HEK293 (cell line): ENCODE measurements around the gene SAMD4B.
A peak's percentile ranks its signal among the peaks of the same experiment; 100 is the strongest.

Experiments
- CTCF ChIA-PET: fragments of 350-600 bp; formaldehyde crosslinking; extraction: SDS; loops from one replicate; lab custom pipeline; 2021; ENCODE audit warnings: antibody characterized with exemption; lab: Yijun Ruan, JAX
- POLR2A ChIA-PET: fragments of 300-600 bp; formaldehyde crosslinking; extraction: SDS; loops from one replicate; lab custom pipeline; 2020; ENCODE audit warnings: antibody characterized with exemption, inconsistent platforms; lab: Yijun Ruan, JAX
- H3K27ac ChIP-seq: fragments of 200-500 bp; sonication (Bioruptor generic); 2 replicates; pipeline ENCODE4 v1.5.1; 2014; ENCODE audit warnings: low read depth, low read length, control low read depth, inconsistent platforms; ENCODE audit errors: extremely low read depth
- H3K36me3 ChIP-seq, 2 experiments: fragments of 200-500 bp in 1 of 2; sonication (Bioruptor generic) in 1 of 2; 1 replicate in 1 of 2; 2 replicates in 1 of 2; pipeline ENCODE4 v1.5.1; 2014 to 2017; ENCODE audit warnings: inconsistent platforms in 2 of 2, low read length in 2 of 2; ENCODE audit not compliant: control insufficient read depth in 2 of 2, insufficient read depth in 1 of 2
- H3K4me1 ChIP-seq: fragments of 200-500 bp; sonication (Bioruptor generic); 2 replicates; pipeline ENCODE4 v1.5.1; 2014; ENCODE audit warnings: mild to moderate bottlenecking, low read length, inconsistent platforms; ENCODE audit not compliant: control insufficient read depth, insufficient read depth
- H3K4me3 ChIP-seq: 2 replicates; pipeline ENCODE4 v1.5.1; 2011; ENCODE audit warnings: low read depth, mild to moderate bottlenecking, control low read depth, low read length, moderate library complexity
- H3K9me3 ChIP-seq: fragments of 200-500 bp; sonication (Bioruptor generic); 2 replicates; pipeline ENCODE4 v1.5.1; 2014; ENCODE audit warnings: low read depth, low read length, inconsistent platforms; ENCODE audit not compliant: control insufficient read depth, insufficient read depth
- CTCF ChIP-seq: fragments of 450-650 bp; formaldehyde crosslinking; IDR thresholded peaks from 2 replicates; pipeline ENCODE4 v1.5.1; 2016; ENCODE audit warnings: missing biosample characterization, missing genetic modification characterization
- IKZF3 ChIP-seq: fragments of 450-650 bp; IDR thresholded peaks from 2 replicates; pipeline ENCODE4 v1.5.0; 2018; ENCODE audit warnings: missing biosample characterization, mild to moderate bottlenecking, missing genetic modification characterization, moderate library complexity
- MZF1 ChIP-seq: fragments of 450-650 bp; formaldehyde crosslinking; IDR thresholded peaks from 2 replicates; pipeline ENCODE4 v1.5.1; 2017; ENCODE audit warnings: missing biosample characterization, missing genetic modification characterization, borderline replicate concordance
- PRDM2 ChIP-seq: fragments of 450-650 bp; formaldehyde crosslinking; IDR thresholded peaks from 2 replicates; pipeline ENCODE4 v1.5.1; 2016; ENCODE audit warnings: missing biosample characterization, missing genetic modification characterization, borderline replicate concordance
- PRDM6 ChIP-seq: fragments of 450-650 bp; formaldehyde crosslinking; IDR thresholded peaks from 2 replicates; pipeline ENCODE4 v1.5.1; 2017; ENCODE audit warnings: missing biosample characterization, missing genetic modification characterization
- SCRT2 ChIP-seq: fragments of 450-650 bp; formaldehyde crosslinking; IDR thresholded peaks from 2 replicates; pipeline ENCODE4 v1.5.1; 2016; ENCODE audit warnings: missing biosample characterization, missing genetic modification characterization
- YY2 ChIP-seq: fragments of 450-650 bp; formaldehyde crosslinking; IDR thresholded peaks from 2 replicates; pipeline ENCODE4 v1.5.1; 2016; ENCODE audit warnings: missing biosample characterization, missing genetic modification characterization
- ZBTB48 ChIP-seq: fragments of 450-650 bp; formaldehyde crosslinking; IDR thresholded peaks from 2 replicates; pipeline ENCODE4 v1.5.1; 2016; ENCODE audit warnings: missing biosample characterization, missing genetic modification characterization
- ZFP37 ChIP-seq: fragments of 450-650 bp; formaldehyde crosslinking; IDR thresholded peaks from 2 replicates; pipeline ENCODE4 v1.5.1; 2016; ENCODE audit warnings: missing biosample characterization, missing genetic modification characterization
- ZFP41 ChIP-seq: fragments of 450-650 bp; formaldehyde crosslinking; IDR thresholded peaks from 2 replicates; pipeline ENCODE4 v1.5.1; 2016; ENCODE audit warnings: missing biosample characterization, missing genetic modification characterization, borderline replicate concordance
- ZNF2 ChIP-seq: fragments of 450-650 bp; formaldehyde crosslinking; IDR thresholded peaks from 2 replicates; pipeline ENCODE4 v1.5.1; 2016; ENCODE audit warnings: missing biosample characterization, missing genetic modification characterization
- ZNF248 ChIP-seq: fragments of 450-650 bp; formaldehyde crosslinking; IDR thresholded peaks from 2 replicates; pipeline ENCODE4 v1.5.1; 2017; ENCODE audit warnings: missing biosample characterization, missing genetic modification characterization
- ZNF302 ChIP-seq: fragments of 450-650 bp; formaldehyde crosslinking; IDR thresholded peaks from 2 replicates; pipeline ENCODE4 v1.5.1; 2016; ENCODE audit warnings: missing biosample characterization, missing genetic modification characterization, low read depth
- ZNF350 ChIP-seq: fragments of 450-650 bp; formaldehyde crosslinking; IDR thresholded peaks from 2 replicates; pipeline ENCODE4 v1.5.0; 2017; ENCODE audit warnings: missing biosample characterization, mild to moderate bottlenecking, missing genetic modification characterization
- ZNF354C ChIP-seq: fragments of 450-650 bp; formaldehyde crosslinking; IDR thresholded peaks from 2 replicates; pipeline ENCODE4 v1.5.1; 2016; ENCODE audit warnings: missing biosample characterization, missing genetic modification characterization, low read depth, borderline replicate concordance
- ZNF423 ChIP-seq: fragments of 450-650 bp; formaldehyde crosslinking; IDR thresholded peaks from 2 replicates; pipeline ENCODE4 v1.5.1; 2016; ENCODE audit warnings: missing biosample characterization, missing genetic modification characterization
- ZNF501 ChIP-seq: fragments of 450-650 bp; formaldehyde crosslinking; IDR thresholded peaks from 2 replicates; pipeline ENCODE4 v1.5.1; 2016; ENCODE audit warnings: missing biosample characterization, missing genetic modification characterization
- ZNF561 ChIP-seq: fragments of 450-650 bp; IDR thresholded peaks from 2 replicates; pipeline ENCODE4 v1.5.1; 2018; ENCODE audit warnings: missing biosample characterization, missing genetic modification characterization, borderline replicate concordance
- ZNF600 ChIP-seq: fragments of 450-650 bp; formaldehyde crosslinking; IDR thresholded peaks from 2 replicates; pipeline ENCODE4 v1.5.1; 2016; ENCODE audit warnings: missing biosample characterization, missing genetic modification characterization
- ZNF654 ChIP-seq: fragments of 450-650 bp; formaldehyde crosslinking; IDR thresholded peaks from 2 replicates; pipeline ENCODE4 v1.5.1; 2016; ENCODE audit warnings: low read depth, missing biosample characterization, missing genetic modification characterization
- ZNF658 ChIP-seq: fragments of 450-650 bp; formaldehyde crosslinking; IDR thresholded peaks from 2 replicates; pipeline ENCODE4; 2016; ENCODE audit warnings: missing biosample characterization, missing genetic modification characterization
- ZNF660 ChIP-seq: fragments of 450-650 bp; IDR thresholded peaks from 2 replicates; pipeline ENCODE4 v1.5.1; 2018; ENCODE audit warnings: missing biosample characterization, mild to moderate bottlenecking, missing genetic modification characterization
- ZNF664 ChIP-seq: fragments of 450-650 bp; formaldehyde crosslinking; IDR thresholded peaks from 2 replicates; pipeline ENCODE4 v1.5.1; 2016; ENCODE audit warnings: missing biosample characterization, missing genetic modification characterization
- ZNF792 ChIP-seq: fragments of 450-650 bp; formaldehyde crosslinking; IDR thresholded peaks from 2 replicates; pipeline ENCODE4 v1.5.1; 2016; ENCODE audit warnings: missing biosample characterization, missing genetic modification characterization
- ZSCAN16 ChIP-seq: fragments of 450-650 bp; formaldehyde crosslinking; IDR thresholded peaks from 2 replicates; pipeline ENCODE4 v1.5.1; 2016; ENCODE audit warnings: missing biosample characterization, missing genetic modification characterization
- ZSCAN4 ChIP-seq: fragments of 450-650 bp; formaldehyde crosslinking; IDR thresholded peaks from 2 replicates; pipeline ENCODE4 v1.5.1; 2017; ENCODE audit warnings: missing biosample characterization, missing genetic modification characterization

SAMD4B gene

GRCh38 chr19:39411081-39411831 lies 69.0 kb downstream of the SAMD4B start (continued):
- 0 out of 2 replicates have a peak, but pooled peaks have one; percentile 31 for TF ChIP-seq PRDM2 (tag by site-specific recombination)
- TF ChIP-seq, all 188 proteins: peak for 25

- Histone ChIP-seq H3K4me1 (peaks cover 40% of the 10 kb centered on the region), H3K4me3 (peak overlapping the region; percentile 25), H3K36me3 (peaks cover 15 to 21% of the 10 kb centered on the region in 2 experiments; a peak in 2 of 3 replicates), H3K27ac (peak overlapping the region; percentile 58), H3K9me3 (no peaks in the 10 kb centered on the region)
- POLR2A ChIA-PET = interaction anchor here (0.5 to 2.4 kb wide), 7 partner anchors 9 to 29 kb away, joined by 3 to 57 read pairs (median 14); partner anchors contain the start of genes MED29, PAF1 and RPS16
- CTCF ChIA-PET = interaction anchor here (0.5 to 2.4 kb wide), 59 partner anchors 8 to 682 kb away, joined by 3 to 144 read pairs (median 4); partner anchors contain the start of genes EID2, EID2B, FBXO17 and GMFG
- TF ChIP-seq ZNF792 = peak; percentile 89; the same call in 1 of the 2 replicates
- TF ChIP-seq ZSCAN16 (tag by site-specific recombination) = 0 out of 2 replicates have a peak, but pooled peaks have one; percentile 47
- TF ChIP-seq CTCF (tag by site-specific recombination) = peak; percentile 99
- TF ChIP-seq YY2 = peak; percentile 55; the same call in 1 of the 2 replicates
- no peak for TF ChIP-seq IKZF3 (tag by site-specific recombination)
- TF ChIP-seq ZSCAN4 (tag by site-specific recombination) = peak; percentile 91
- TF ChIP-seq ZNF354C = no peak
- peak; percentile 28; the same call in 1 of the 2 replicates for TF ChIP-seq ZBTB48 (tag by site-specific recombination)
- peak; percentile 93; the same call in 1 of the 2 replicates for TF ChIP-seq ZFP37 (tag by site-specific recombination)
- TF ChIP-seq ZFP41 (tag by site-specific recombination) = no peak
- peak; percentile 81 for TF ChIP-seq SCRT2 (tag by site-specific recombination)
- TF ChIP-seq ZNF600 (tag by site-specific recombination) = peak; percentile 30; the same call in 1 of the 2 replicates
- peak; percentile 95; the same call in 1 of the 2 replicates for TF ChIP-seq ZNF423 (tag by site-specific recombination)
- no peak for TF ChIP-seq ZNF350
- TF ChIP-seq ZNF654 (tag by site-specific recombination) = peak; percentile 100
- peak; percentile 89 for TF ChIP-seq MZF1
- TF ChIP-seq ZNF302 = 0 out of 2 replicates have a peak, but pooled peaks have one; percentile 13
- TF ChIP-seq ZNF561 (tag by site-specific recombination) = peak; percentile 98; the same call in 1 of the 2 replicates
- peak; percentile 95; the same call in 1 of the 2 replicates for TF ChIP-seq ZNF2 (tag by site-specific recombination)
- 0 out of 2 replicates have a peak, but pooled peaks have one; percentile 99 for TF ChIP-seq ZNF660
- TF ChIP-seq ZNF664 (tag by site-specific recombination) = peak; percentile 75
- no peak for TF ChIP-seq ZNF658 (tag by site-specific recombination)
- no peak for TF ChIP-seq ZNF248
- peak; percentile 97 for TF ChIP-seq ZNF501 (tag by site-specific recombination)
- no peak for TF ChIP-seq PRDM6
These were observed 69.5 kb downstream of the SAMD4B start for GRCh38 chr19:39411832-39412099.
